NB4 (cell line): ENCODE results near the gene COA4.

Experiments
- MYC ChIP-seq: IDR thresholded peaks from 2 replicates; pipeline ENCODE4 v1.6.1; 2011; ENCODE audit warnings: low read depth, low read length
- POLR2A ChIP-seq: IDR thresholded peaks from 2 replicates; pipeline ENCODE4 v1.6.1; 2011; ENCODE audit warnings: mild to moderate bottlenecking; ENCODE audit not compliant: insufficient read length; ENCODE audit errors: extremely low read depth
- TF ChIP-seq, protein P1 (sequence below): IDR thresholded peaks from one replicate; pipeline ENCODE4 v1.5.1; 2012; ENCODE audit warnings: low read depth, low read length

GRCh38 chr11:73839123-73839457 is 37.6 kb downstream of the COA4 start:
- TF ChIP-seq MYC (no peak), POLR2A (no peak)
- TF ChIP-seq, protein P1, sequence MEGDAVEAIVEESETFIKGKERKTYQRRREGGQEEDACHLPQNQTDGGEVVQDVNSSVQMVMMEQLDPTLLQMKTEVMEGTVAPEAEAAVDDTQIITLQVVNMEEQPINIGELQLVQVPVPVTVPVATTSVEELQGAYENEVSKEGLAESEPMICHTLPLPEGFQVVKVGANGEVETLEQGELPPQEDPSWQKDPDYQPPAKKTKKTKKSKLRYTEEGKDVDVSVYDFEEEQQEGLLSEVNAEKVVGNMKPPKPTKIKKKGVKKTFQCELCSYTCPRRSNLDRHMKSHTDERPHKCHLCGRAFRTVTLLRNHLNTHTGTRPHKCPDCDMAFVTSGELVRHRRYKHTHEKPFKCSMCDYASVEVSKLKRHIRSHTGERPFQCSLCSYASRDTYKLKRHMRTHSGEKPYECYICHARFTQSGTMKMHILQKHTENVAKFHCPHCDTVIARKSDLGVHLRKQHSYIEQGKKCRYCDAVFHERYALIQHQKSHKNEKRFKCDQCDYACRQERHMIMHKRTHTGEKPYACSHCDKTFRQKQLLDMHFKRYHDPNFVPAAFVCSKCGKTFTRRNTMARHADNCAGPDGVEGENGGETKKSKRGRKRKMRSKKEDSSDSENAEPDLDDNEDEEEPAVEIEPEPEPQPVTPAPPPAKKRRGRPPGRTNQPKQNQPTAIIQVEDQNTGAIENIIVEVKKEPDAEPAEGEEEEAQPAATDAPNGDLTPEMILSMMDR: no peak
